Neural cell (in vitro differentiated cells): ENCODE results near the gene BMPR2. TPM values are rescaled to one million over a fixed set of nuclear protein-coding genes. Genes with fewer than 3 reads are reported as not detected.

Experiments used
- H2AFZ ChIP-seq: fragments of 200-600, 300-800 bp; sonication (generic), shearing (Covaris generic); 2 replicates; pipeline ENCODE4 v1.6.0; 2014; ENCODE audit warnings: low read depth, mild to moderate bottlenecking, antibody characterized with exemption, low read length, moderate library complexity
- H3F3A ChIP-seq: fragments of 200-600 bp; shearing (Covaris generic); 2 replicates; pipeline ENCODE4 v1.6.1; 2016; ENCODE audit warnings: mild to moderate bottlenecking, moderate library complexity, mixed read lengths, antibody characterized with exemption, low read length; ENCODE audit not compliant: insufficient read depth, poor library complexity, severe bottlenecking
- H3K27ac ChIP-seq: fragments of 200-600, 300-800 bp; sonication (generic), shearing (Covaris generic); 2 replicates; pipeline ENCODE4 v1.5.1; 2014; ENCODE audit warnings: mild to moderate bottlenecking, low read length, moderate library complexity
- H3K27me3 ChIP-seq: fragments of 300-800, 200-600 bp; sonication (generic), shearing (Covaris generic); 2 replicates; pipeline ENCODE4 v1.6.0; 2014; ENCODE audit warnings: mild to moderate bottlenecking, low read depth, low read length, moderate library complexity; ENCODE audit not compliant: insufficient read depth
- H3K36me3 ChIP-seq: fragments of 300-800, 200-600 bp; sonication (generic), shearing (Covaris generic); 2 replicates; pipeline ENCODE4 v1.5.1; 2014; ENCODE audit warnings: mild to moderate bottlenecking, antibody characterized with exemption, low read length, moderate library complexity; ENCODE audit not compliant: insufficient read depth
- H3K4me2 ChIP-seq: fragments of 300-800, 200-600 bp; sonication (generic), shearing (Covaris generic); 2 replicates; pipeline ENCODE4 v1.6.0; 2014; ENCODE audit warnings: mild to moderate bottlenecking, low read length
- H3K4me3 ChIP-seq: fragments of 300-800, 200-600 bp; sonication (generic), shearing (Covaris generic); 2 replicates; pipeline ENCODE4 v1.5.1; 2014; ENCODE audit warnings: mild to moderate bottlenecking, low read length, moderate library complexity
- H3K79me2 ChIP-seq: fragments of 200-600 bp; shearing (Covaris generic); replicated peaks from 2 replicates; pipeline ENCODE4 v1.6.0; 2014; ENCODE audit warnings: mild to moderate bottlenecking, low read length, moderate library complexity; ENCODE audit not compliant: insufficient read depth
- H3K9ac ChIP-seq: fragments of 300-800, 200-600 bp; sonication (generic), shearing (Covaris generic); 2 replicates; pipeline ENCODE4 v1.6.1; 2016; ENCODE audit warnings: mild to moderate bottlenecking, low read length, mixed read lengths
- H3K9me2 ChIP-seq: fragments of 200-600 bp; shearing (Covaris generic); 2 replicates; pipeline ENCODE4 v1.6.1; 2016; ENCODE audit warnings: mild to moderate bottlenecking, low read length, mixed read lengths; ENCODE audit not compliant: insufficient read depth
- H3K9me3 ChIP-seq: fragments of 200-600, 300-800 bp; sonication (generic), shearing (Covaris generic); 2 replicates; pipeline ENCODE4 v1.6.1; 2016; ENCODE audit warnings: mild to moderate bottlenecking, mixed run types, low read length, moderate library complexity, mixed read lengths
- H4K20me1 ChIP-seq: fragments of 200-600 bp; shearing (Covaris generic); 2 replicates; pipeline ENCODE4 v1.6.1; 2016; ENCODE audit warnings: mild to moderate bottlenecking, mixed run types; ENCODE audit not compliant: insufficient read depth
- CTCF ChIP-seq: fragments of 450-650 bp; IDR thresholded peaks from 2 replicates; pipeline ENCODE4 v1.5.1; 2014; ENCODE audit warnings: antibody characterized with exemption, mild to moderate bottlenecking, moderate library complexity; ENCODE audit not compliant: poor library complexity, severe bottlenecking
- EP300 ChIP-seq: fragments of 450-650 bp; conservative IDR thresholded peaks from 2 replicates; pipeline ENCODE4 v1.6.1; 2014; ENCODE audit warnings: antibody characterized with exemption, mild to moderate bottlenecking, moderate library complexity; ENCODE audit not compliant: poor library complexity, severe bottlenecking
- EZH2 ChIP-seq: fragments of 200-600, 300-800 bp; shearing (Covaris generic), sonication (generic); IDR thresholded peaks from 2 replicates; pipeline ENCODE4 v1.6.1; 2014; ENCODE audit warnings: antibody characterized with exemption, low read length, borderline replicate concordance, mild to moderate bottlenecking; ENCODE audit not compliant: insufficient read depth, poor library complexity, severe bottlenecking
- MXI1 ChIP-seq: fragments of 450-650 bp; conservative IDR thresholded peaks from 2 replicates; pipeline ENCODE4 v1.6.1; 2014; ENCODE audit warnings: antibody characterized with exemption, mild to moderate bottlenecking; ENCODE audit not compliant: poor library complexity, severe bottlenecking
- POLR2AphosphoS5 ChIP-seq: IDR thresholded peaks from 2 replicates; pipeline ENCODE4 v1.6.1; 2012
- RAD21 ChIP-seq: fragments of 450-650 bp; conservative IDR thresholded peaks from 2 replicates; pipeline ENCODE4 v1.6.1; 2014; ENCODE audit warnings: antibody characterized with exemption, mild to moderate bottlenecking, moderate library complexity
- REST ChIP-seq: IDR thresholded peaks from 2 replicates; pipeline ENCODE4 v1.6.1; 2012; ENCODE audit warnings: borderline replicate concordance
- SMC3 ChIP-seq: fragments of 450-650 bp; conservative IDR thresholded peaks from 2 replicates; pipeline ENCODE4 v1.6.1; 2014; ENCODE audit warnings: antibody characterized with exemption, mild to moderate bottlenecking, moderate library complexity; ENCODE audit not compliant: poor library complexity
- TAF1 ChIP-seq: IDR thresholded peaks from 2 replicates; pipeline ENCODE4 v1.6.1; 2012; ENCODE audit warnings: low read depth
- polyA plus RNA-seq: library from polyadenylated mRNA; depleted of rRNA; stranded (reverse); fragments of >200 nt; gene quantifications from 2 replicates; pipeline ENCODE4 v1.2.3, GENCODE V29; 2014

Gene BMPR2
- polyA plus RNA-seq, 1 donor from 2014 or later, result 18.4 TPM

GRCh38 chr2:202444000-202444399, 67.9 kb downstream of the BMPR2 start (continued):
- TF ChIP-seq CTCF, result no peak

GRCh38 chr2:202449344-202449743, 73.2 kb downstream of the BMPR2 start:
- TF ChIP-seq POLR2AphosphoS5 (no peak), SMC3 (no peak), TAF1 (no peak), RAD21 (no peak), MXI1 (no peak), REST (no peak), EZH2 (no peak), EP300 (no peak), CTCF (no peak)
- Histone ChIP-seq H3K9ac (no peak overlapping the region), H2AFZ (no peak overlapping the region), H3F3A (no peaks in the 10 kb centered on the region), H4K20me1 (no peaks in the 10 kb centered on the region), H3K36me3 (no peaks in the 10 kb centered on the region), H3K9me3 (no peaks in the 10 kb centered on the region), H3K79me2 (peaks cover 10% of the 10 kb centered on the region), H3K9me2 (no peaks in the 10 kb centered on the region), H3K27ac (no peak overlapping the region), H3K27me3 (no peaks in the 10 kb centered on the region), H3K4me3 (no peak overlapping the region), H3K4me2 (no peak overlapping the region)

GRCh38 chr2:202450785-202451184, 74.7 kb downstream of the BMPR2 start:
- H3K4me2 ChIP-seq, result no peak overlapping the region
- no peaks in the 10 kb centered on the region for H3K36me3 ChIP-seq
- H3K27me3 ChIP-seq, result no peaks in the 10 kb centered on the region
- no peaks in the 10 kb centered on the region for H3K9me2 ChIP-seq
- H4K20me1 ChIP-seq, result no peaks in the 10 kb centered on the region
- H3K27ac ChIP-seq, result no peak overlapping the region
- TF ChIP-seq EZH2, result no peak
- no peak for TF ChIP-seq SMC3
- TF ChIP-seq POLR2AphosphoS5, result no peak
- TF ChIP-seq TAF1, result no peak
- no peak for TF ChIP-seq CTCF
- TF ChIP-seq MXI1, result no peak
- TF ChIP-seq REST, result no peak
- no peak overlapping the region for H3K9ac ChIP-seq
- H3K4me3 ChIP-seq, result no peak overlapping the region
- H2AFZ ChIP-seq, result no peak overlapping the region
- H3F3A ChIP-seq, result no peaks in the 10 kb centered on the region
- H3K9me3 ChIP-seq, result no peaks in the 10 kb centered on the region
- H3K79me2 ChIP-seq, result peaks cover 16% of the 10 kb centered on the region
